GM20000 (cell line): ENCODE data around the gene TRIM47.
A peak's percentile ranks its signal among the peaks of the same experiment; 100 is the strongest.

ENCODE experiments used
- DNase-seq: peaks from one replicate; pipeline ENCODE4 v3.0.0; 2012; ENCODE audit warnings: low spot score
- TF ChIP-seq, protein P1 (sequence below): IDR thresholded peaks from 2 replicates; pipeline ENCODE4 v1.5.1; 2012; ENCODE audit warnings: mild to moderate bottlenecking, control low read depth; ENCODE audit errors: extremely low read depth, missing control alignments

TRIM47 gene

DNA sequence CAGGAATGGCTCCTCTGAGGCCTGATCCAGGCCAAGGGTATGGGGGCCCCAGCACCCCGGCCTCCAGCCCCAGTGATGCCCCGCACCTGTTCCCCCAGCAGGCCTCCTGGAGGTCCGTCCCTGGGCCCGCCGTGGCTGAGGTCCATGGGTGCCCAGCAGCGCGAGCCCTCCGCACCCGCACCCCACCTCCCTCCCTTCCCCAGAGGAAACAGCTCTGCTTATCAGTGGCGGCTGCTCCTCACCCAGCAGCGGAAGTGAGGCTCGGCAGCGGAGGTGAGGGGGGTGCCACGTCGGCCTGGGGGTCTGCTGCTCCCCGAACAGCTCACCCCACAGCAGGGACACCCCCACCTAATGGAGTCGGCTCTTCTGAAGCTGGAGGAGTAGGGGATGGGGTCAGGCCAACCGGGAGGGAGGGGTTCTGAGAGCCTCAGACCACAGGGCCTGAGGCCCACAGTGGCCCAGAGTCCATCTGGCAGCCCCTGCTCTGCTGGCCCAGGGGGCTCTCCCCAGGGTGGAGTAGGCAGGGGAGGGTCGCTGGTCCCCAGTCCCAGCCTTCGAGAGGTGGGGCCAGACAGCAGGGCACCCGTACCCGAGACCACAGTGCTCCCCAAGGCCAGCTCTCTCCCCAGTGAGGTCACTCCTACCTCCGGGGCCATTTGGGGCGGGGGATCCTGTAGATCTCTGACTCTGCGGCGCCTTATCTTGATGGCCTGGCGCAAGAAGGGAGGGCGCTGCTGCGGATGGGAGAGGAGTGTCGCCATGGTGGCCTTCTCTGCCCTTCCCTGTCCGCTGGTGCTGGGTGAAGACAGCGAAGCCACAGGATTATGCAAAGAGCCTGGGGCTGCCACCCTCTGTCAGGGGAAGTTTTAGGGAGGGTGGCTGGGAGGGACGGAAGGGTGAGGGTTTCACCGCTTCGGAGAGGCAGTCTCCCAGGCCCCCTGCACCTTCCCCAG lies 34.5 kb downstream of the TRIM47 start, which contains the start of gene UNC13D:
Gene UNC13D, minus strand, starts transcription at position 828 of the 953 bp plus-strand sequence. Its CDS starts 67 bp downstream, at position 761.
- peak; percentile 81 for DNase-seq
- TF ChIP-seq, protein P1, sequence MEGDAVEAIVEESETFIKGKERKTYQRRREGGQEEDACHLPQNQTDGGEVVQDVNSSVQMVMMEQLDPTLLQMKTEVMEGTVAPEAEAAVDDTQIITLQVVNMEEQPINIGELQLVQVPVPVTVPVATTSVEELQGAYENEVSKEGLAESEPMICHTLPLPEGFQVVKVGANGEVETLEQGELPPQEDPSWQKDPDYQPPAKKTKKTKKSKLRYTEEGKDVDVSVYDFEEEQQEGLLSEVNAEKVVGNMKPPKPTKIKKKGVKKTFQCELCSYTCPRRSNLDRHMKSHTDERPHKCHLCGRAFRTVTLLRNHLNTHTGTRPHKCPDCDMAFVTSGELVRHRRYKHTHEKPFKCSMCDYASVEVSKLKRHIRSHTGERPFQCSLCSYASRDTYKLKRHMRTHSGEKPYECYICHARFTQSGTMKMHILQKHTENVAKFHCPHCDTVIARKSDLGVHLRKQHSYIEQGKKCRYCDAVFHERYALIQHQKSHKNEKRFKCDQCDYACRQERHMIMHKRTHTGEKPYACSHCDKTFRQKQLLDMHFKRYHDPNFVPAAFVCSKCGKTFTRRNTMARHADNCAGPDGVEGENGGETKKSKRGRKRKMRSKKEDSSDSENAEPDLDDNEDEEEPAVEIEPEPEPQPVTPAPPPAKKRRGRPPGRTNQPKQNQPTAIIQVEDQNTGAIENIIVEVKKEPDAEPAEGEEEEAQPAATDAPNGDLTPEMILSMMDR = no peak

DNA sequence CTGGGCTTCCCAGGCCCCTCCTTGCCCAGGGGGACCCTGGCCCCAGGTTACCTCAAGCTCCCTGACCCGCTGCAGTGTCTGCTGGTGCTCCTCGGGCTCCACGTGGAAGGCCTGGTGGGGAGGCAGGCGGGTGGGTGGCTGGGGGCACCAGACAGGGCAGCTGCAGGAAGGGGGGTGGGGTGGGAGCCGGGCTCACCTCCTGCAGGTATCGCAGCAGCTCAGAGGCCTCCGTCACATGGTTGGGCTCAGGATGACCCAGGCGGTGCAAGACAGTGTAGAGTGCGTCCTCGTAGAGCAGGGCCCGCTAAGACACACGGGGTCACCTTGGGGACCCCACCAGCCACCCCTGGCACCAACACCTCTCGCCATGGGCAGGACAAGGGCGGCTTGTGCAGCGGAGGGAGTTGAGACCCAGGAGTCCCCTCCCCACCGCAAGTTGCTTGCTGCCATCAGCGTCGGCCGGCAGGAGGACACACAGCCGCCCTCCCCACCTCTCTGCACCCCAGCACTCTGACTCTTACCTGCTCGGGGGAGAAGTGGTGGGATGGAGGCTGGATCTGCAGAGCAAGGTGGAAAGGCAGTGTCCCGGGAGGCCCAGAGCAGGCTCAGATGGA lies 35.3 kb downstream of the TRIM47 start:
- DNase-seq = peak; percentile 61
- TF ChIP-seq, protein P1 = no peak

GRCh38 chr17:75842411-75842810 lies 36.0 kb downstream of the TRIM47 start:
- TF ChIP-seq, protein P1 = no peak

DNA sequence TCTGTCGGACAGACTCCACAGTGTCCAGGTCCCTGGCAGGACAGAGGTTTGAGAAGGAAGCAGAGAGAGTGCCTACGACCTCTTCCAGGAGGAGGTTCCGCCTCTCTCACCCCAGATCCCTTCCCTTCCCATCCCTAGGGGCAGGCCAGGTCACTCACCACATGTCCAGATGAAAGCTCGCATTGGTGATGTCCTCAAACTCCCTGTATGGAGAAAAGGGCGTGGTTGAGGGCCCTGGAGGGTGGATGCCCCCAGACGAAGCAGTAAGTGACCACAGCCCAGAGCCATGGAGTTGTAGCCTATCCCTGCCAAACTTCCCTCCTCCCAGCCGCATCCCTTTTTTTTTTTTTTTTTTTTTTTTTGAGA lies 37.6 kb downstream of the TRIM47 start:
- no peak for DNase-seq
- TF ChIP-seq, protein P1 = no peak

More at GRCh38 chr17:75842411-75842810, 36.0 kb downstream of the TRIM47 start:
- no peak for DNase-seq

DNA sequence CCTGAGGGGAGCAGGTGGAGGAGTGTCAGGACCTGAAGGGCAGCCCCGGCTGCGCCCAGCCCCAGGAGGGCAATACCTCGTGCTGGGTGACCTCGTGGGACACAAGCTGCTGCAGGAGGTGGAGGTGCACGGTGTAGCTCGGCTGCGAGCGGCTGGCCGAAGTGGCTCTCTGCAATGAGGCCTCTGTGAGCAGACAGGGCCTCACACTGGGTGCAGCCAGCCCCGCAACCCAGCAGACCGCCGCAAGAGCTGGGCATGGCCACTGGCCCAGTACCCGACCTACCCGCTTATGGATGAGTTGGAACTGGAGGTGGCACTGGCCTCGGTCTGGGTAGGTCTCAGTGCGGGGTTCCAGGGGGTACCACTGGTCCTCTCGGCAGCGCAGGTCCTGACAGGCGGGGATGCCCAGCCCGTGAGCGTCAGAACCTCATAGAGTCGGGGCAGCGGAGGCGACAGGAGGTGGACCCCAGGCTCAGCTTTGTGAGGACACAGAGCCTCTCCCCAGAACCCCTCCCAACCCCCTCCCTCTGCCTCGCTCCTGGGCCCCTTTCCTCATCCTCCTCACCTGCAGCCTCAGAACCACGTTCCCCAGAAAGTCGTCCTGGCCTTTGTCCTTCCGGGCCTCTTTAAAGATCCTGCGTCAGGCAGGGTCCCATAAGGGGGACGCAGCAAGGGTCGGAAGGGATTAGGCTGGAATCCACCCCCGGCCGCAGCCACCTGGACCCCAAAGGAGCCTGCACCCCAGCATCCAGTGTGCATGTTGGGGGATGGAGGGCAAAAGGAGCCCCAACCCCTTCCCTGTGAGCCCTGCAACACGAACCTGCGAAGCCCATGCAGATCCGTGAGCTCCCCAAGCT lies 38.2 kb downstream of the TRIM47 start:
- DNase-seq = no peak
- TF ChIP-seq, protein P1 = no peak

DNA sequence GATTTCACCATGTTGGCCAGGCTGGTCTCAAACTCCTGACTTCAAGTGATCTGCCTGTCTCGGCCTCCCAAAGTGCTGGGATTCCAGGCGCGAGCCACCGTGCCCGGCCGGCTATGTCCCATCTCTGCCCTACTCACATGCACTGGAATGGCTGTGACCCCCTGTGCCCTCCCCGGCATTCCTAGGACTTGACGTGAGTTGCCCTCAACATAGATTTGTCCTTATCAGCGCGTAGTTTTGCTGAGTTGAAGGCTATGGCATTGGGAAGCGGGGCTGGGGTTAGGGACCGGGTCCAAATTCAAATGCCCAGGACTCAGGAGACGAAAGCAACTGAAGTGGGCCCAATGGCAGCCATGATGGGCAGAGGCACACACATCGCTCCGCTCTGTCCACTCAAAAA lies 40.0 kb downstream of the TRIM47 start:
- TF ChIP-seq, protein P1 = no peak

More for the DNA sequence above, 40.0 kb downstream of the TRIM47 start:
- DNase-seq = no peak
